Endothelial cell of umbilical vein (primary cell): Measurements from ENCODE around the gene KRTCAP2. TPM values are rescaled to one million over a fixed set of nuclear protein-coding genes. Genes with fewer than 3 reads are reported as not detected.

Source experiments
- BruUV-seq: library from RNA; stranded (reverse); fragments of 400-500 nt; replicated peaks from 2 replicates; lab custom pipeline; 2021; lab: Mats Ljungman, UMichigan
- CTCF ChIA-PET: fragments of 300-600, 350-600 bp; sonication (Branson Sonifier 250); formaldehyde crosslinking; loops from one replicate; lab custom pipeline; 2021; ENCODE audit warnings: antibody characterized with exemption, inconsistent platforms; lab: Charles Lee
- POLR2A ChIA-PET: fragments of 300-600, 350-600 bp; sonication (Branson Sonifier 250); formaldehyde crosslinking; loops from one replicate; lab custom pipeline; 2021; ENCODE audit warnings: antibody characterized with exemption, inconsistent platforms; lab: Charles Lee
- DNase-seq: peaks from one replicate; pipeline ENCODE4 v3.0.0-alpha.2; 2011; ENCODE audit warnings: low read depth, low spot score
- FAIRE-seq: peaks from 2 replicates; lab custom pipeline; 2011; peaks lifted over from hg19 to GRCh38; lab: Jason Lieb, UNC
- H2AFZ ChIP-seq: 2 replicates; pipeline ENCODE4 v1.6.0; 2012; ENCODE audit warnings: low read depth, low read length, control low read depth, inconsistent platforms
- H3K27ac ChIP-seq: 2 replicates; pipeline ENCODE4 v1.5.1; 2011; ENCODE audit warnings: low read depth, mild to moderate bottlenecking, control low read depth, low read length, moderate library complexity; ENCODE audit not compliant: insufficient read depth
- H3K27me3 ChIP-seq, 2 experiments: 2 replicates each; pipeline versions ENCODE4 v1.6.0 to v1.6.1; 2011; ENCODE audit warnings: low read length in 2 of 2, mixed read lengths in 1 of 2; ENCODE audit not compliant: control insufficient read depth in 2 of 2, insufficient read depth in 2 of 2
- H3K36me3 ChIP-seq, 2 experiments: 2 replicates in 1 of 2; 3 replicates in 1 of 2; pipeline ENCODE4 v1.5.1; 2011; ENCODE audit warnings: low read length in 2 of 2, mild to moderate bottlenecking in 1 of 2, moderate library complexity in 1 of 2; ENCODE audit not compliant: control insufficient read depth in 2 of 2, insufficient read depth in 2 of 2; ENCODE audit errors: extremely low read depth in 1 of 2
- H3K4me1 ChIP-seq: 3 replicates; pipeline ENCODE4 v1.5.1; 2011; ENCODE audit warnings: mild to moderate bottlenecking, low read length; ENCODE audit not compliant: control insufficient read depth, insufficient read depth; ENCODE audit errors: extremely low read depth
- H3K4me2 ChIP-seq: 2 replicates; pipeline ENCODE4 v1.6.1; 2011; ENCODE audit warnings: low read length, control low read depth, mixed read lengths; ENCODE audit not compliant: insufficient read depth
- H3K4me3 ChIP-seq, 3 experiments: fragments of 200-600 bp in 1 of 3; sonication (generic), shearing (Covaris generic) in 1 of 3; replicated peaks in 1 of 3; 2 replicates each; pipeline ENCODE4 v1.5.1; 2011 to 2016; ENCODE audit warnings: control low read depth in 3 of 3, low read length in 3 of 3, mild to moderate bottlenecking in 2 of 3, inconsistent platforms in 1 of 3, low read depth in 1 of 3, moderate library complexity in 1 of 3; ENCODE audit not compliant: insufficient read depth in 1 of 3
- H3K79me2 ChIP-seq: 2 replicates; pipeline ENCODE4 v1.6.0; 2012; ENCODE audit warnings: low read length, inconsistent platforms; ENCODE audit not compliant: control insufficient read depth, insufficient read depth
- H3K9ac ChIP-seq: replicated peaks from 2 replicates; pipeline ENCODE3; 2011; ENCODE audit warnings: low read length, control low read depth; ENCODE audit not compliant: insufficient read depth; ENCODE audit errors: extremely low read depth
- H3K9me1 ChIP-seq: replicated peaks from 3 replicates; pipeline ENCODE4 v1.6.0; 2011; ENCODE audit warnings: mild to moderate bottlenecking, low read length; ENCODE audit not compliant: control insufficient read depth, insufficient read depth; ENCODE audit errors: extremely low read depth
- H3K9me3 ChIP-seq: replicated peaks from 2 replicates; pipeline ENCODE4 v1.5.1; 2012; ENCODE audit warnings: low read length, inconsistent platforms; ENCODE audit not compliant: control insufficient read depth, insufficient read depth
- H4K20me1 ChIP-seq: replicated peaks from 2 replicates; pipeline ENCODE3; 2011; ENCODE audit warnings: mild to moderate bottlenecking, low read length; ENCODE audit not compliant: control insufficient read depth, insufficient read depth; ENCODE audit errors: extremely low read depth
- EZH2 ChIP-seq: IDR thresholded peaks from 2 replicates; pipeline ENCODE4 v1.6.1; 2012; ENCODE audit warnings: borderline replicate concordance, low read depth, mild to moderate bottlenecking, moderate library complexity, low read length, inconsistent platforms; ENCODE audit not compliant: severe bottlenecking
- FOS ChIP-seq: IDR thresholded peaks from 2 replicates; pipeline ENCODE4 v1.6.1; 2011; ENCODE audit warnings: mild to moderate bottlenecking, low read length, moderate library complexity, borderline replicate concordance; ENCODE audit not compliant: insufficient read depth
- GATA2 ChIP-seq: IDR thresholded peaks from 2 replicates; pipeline ENCODE4 v1.7.0; 2011; ENCODE audit warnings: low read depth, mild to moderate bottlenecking, moderate library complexity, mixed read lengths, low read length; ENCODE audit not compliant: insufficient read length, insufficient read depth
- JUN ChIP-seq: IDR thresholded peaks from 2 replicates; pipeline ENCODE4 v1.6.1; 2011; ENCODE audit warnings: borderline replicate concordance, low read depth; ENCODE audit not compliant: insufficient read length, insufficient read depth
- MAX ChIP-seq: IDR thresholded peaks from 2 replicates; pipeline ENCODE4 v1.6.1; 2011; ENCODE audit not compliant: insufficient read depth, insufficient read length
- MYC ChIP-seq: IDR thresholded peaks from one replicate; pipeline ENCODE4 v1.6.1; 2011; ENCODE audit warnings: mild to moderate bottlenecking, low read depth, low read length
- POLR2A ChIP-seq: IDR thresholded peaks from 2 replicates; pipeline ENCODE4 v1.6.1; 2012; ENCODE audit warnings: low read depth, mild to moderate bottlenecking, control low read depth, low read length
- POLR2AphosphoS5 ChIP-seq: IDR thresholded peaks from 2 replicates; pipeline ENCODE4 v1.6.1; 2012; ENCODE audit warnings: low read depth, mild to moderate bottlenecking, control low read depth, low read length, moderate library complexity; ENCODE audit not compliant: insufficient read depth
- dilution Hi-C: fragments of 300-500 bp; cut with MboI; formaldehyde crosslinking; loops from one replicate; pipeline ENCODE4 v1.15.0; 2019; ENCODE audit warnings: low sequenced_read_pairs; ENCODE audit not compliant: extremely low pct_ligation_motif_present
- intact Hi-C: fragments of 100-400 bp; cut with micrococcal nuclease; formaldehyde crosslinking; loops from one replicate; pipeline ENCODE4 v1.10.0; 2022
- polyA plus RNA-seq, 4 experiments: library from polyadenylated mRNA; depleted of rRNA in 3 of 4; stranded (reverse) in 3 of 4; unstranded in 1 of 4; fragments of >200 nt; gene quantifications; 2 replicates each; pipeline versions ENCODE4 v1.2.1 to v1.2.3, GENCODE V29; 2011 to 2012; ENCODE audit warnings: missing spikeins in 1 of 4
- total RNA-seq: library from RNA; stranded (reverse); gene quantifications from 2 replicates; pipeline ENCODE4 v1.2.3, GENCODE V29; 2021
- TF ChIP-seq, protein P1 (sequence below), 2 donors: IDR thresholded peaks; 1 replicate in 1 of 2; 2 replicates in 1 of 2; pipeline ENCODE4 v1.5.1; 2011; ENCODE audit warnings: low read length in 2 of 2, mild to moderate bottlenecking in 2 of 2, moderate library complexity in 2 of 2, control low read depth in 1 of 2, inconsistent platforms in 1 of 2, low read depth in 1 of 2; ENCODE audit not compliant: insufficient read depth in 1 of 2; ENCODE audit errors: extremely low read depth in 1 of 2

The KRTCAP2 gene
- total and polyA plus RNA-seq, 2 donors (not counting 3 experiments of a cell fraction or from before 2014, with no cell fraction given) = 207 to 362 TPM

- Histone ChIP-seq H3K4me3 (peak overlapping the region in 2 of 3 experiments; percentile 91 to 95), H3K4me1 (peaks cover 52% of the 10 kb centered on the region), H3K9me3 (no peaks in the 10 kb centered on the region), H3K79me2 (peaks cover 29% of the 10 kb centered on the region), H4K20me1 (no peaks in the 10 kb centered on the region), H3K27ac (no peak overlapping the region), H3K27me3 (no peaks in the 10 kb centered on the region), H3K9me1 (no peaks in the 10 kb centered on the region), H3K4me2 (no peak overlapping the region), H3K36me3 (peaks cover 22 to 33% of the 10 kb centered on the region in 2 experiments), H3K9ac (no peak overlapping the region), H2AFZ (no peak overlapping the region)
- TF ChIP-seq MYC = no peak
- no peak for TF ChIP-seq FOS
- TF ChIP-seq, protein P1, sequence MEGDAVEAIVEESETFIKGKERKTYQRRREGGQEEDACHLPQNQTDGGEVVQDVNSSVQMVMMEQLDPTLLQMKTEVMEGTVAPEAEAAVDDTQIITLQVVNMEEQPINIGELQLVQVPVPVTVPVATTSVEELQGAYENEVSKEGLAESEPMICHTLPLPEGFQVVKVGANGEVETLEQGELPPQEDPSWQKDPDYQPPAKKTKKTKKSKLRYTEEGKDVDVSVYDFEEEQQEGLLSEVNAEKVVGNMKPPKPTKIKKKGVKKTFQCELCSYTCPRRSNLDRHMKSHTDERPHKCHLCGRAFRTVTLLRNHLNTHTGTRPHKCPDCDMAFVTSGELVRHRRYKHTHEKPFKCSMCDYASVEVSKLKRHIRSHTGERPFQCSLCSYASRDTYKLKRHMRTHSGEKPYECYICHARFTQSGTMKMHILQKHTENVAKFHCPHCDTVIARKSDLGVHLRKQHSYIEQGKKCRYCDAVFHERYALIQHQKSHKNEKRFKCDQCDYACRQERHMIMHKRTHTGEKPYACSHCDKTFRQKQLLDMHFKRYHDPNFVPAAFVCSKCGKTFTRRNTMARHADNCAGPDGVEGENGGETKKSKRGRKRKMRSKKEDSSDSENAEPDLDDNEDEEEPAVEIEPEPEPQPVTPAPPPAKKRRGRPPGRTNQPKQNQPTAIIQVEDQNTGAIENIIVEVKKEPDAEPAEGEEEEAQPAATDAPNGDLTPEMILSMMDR (IDR thresholded peaks at IDR 0.05; ENCODE audit: extremely low read depth in 1 of 2, insufficient read depth in 1 of 2, low read depth in 1 of 2, low read length in 2 of 2) = no peak
- TF ChIP-seq JUN = no peak
- no peak for TF ChIP-seq GATA2
- TF ChIP-seq EZH2 = no peak
- no peak for TF ChIP-seq POLR2AphosphoS5
- no peak for TF ChIP-seq MAX
- TF ChIP-seq POLR2A = no peak
- intact Hi-C loops = no loop called here
- FAIRE-seq (no peak), DNase-seq (no peak)
- no TSS peak for BruUV-seq
- dilution Hi-C loops = no loop called here
- ChIA-PET CTCF (interaction anchor here (1.5 to 15.5 kb wide), 4 partner anchors 36 to 46 kb away, joined by 9 to 204 read pairs (median 55); partner anchors contain the start of genes KRTCAP2 and TRIM46), POLR2A (no interaction called here)
Measured at GRCh38 chr1:155131285-155131684, 41.8 kb downstream of the KRTCAP2 start.
